SK-N-SH treated with all-trans-retinoic acid at 6 μM for 48 hours (cell line): ENCODE measurements around the gene PRDM7.
A peak's percentile ranks its signal among the peaks of the same experiment; 100 is the strongest.

Experiments
- ATAC-seq: fragments of 200-7000 bp; cut with Tn5 transposase; 3 replicates; pipeline ENCODE4 v1.9.1; 2020; ENCODE audit warnings: mild to moderate bottlenecking, moderate library complexity
- ARNTL ChIP-seq: fragments of 450-650 bp; formaldehyde crosslinking; IDR thresholded peaks from 2 replicates; pipeline ENCODE4 v1.5.0; 2020; ENCODE audit warnings: low read depth, mild to moderate bottlenecking, moderate library complexity, borderline replicate concordance
- BACH2 ChIP-seq: fragments of 250-450 bp; sonication (Bioruptor Pico); IDR thresholded peaks from 2 replicates; pipeline ENCODE4 v1.9.0; 2021; ENCODE audit warnings: mild to moderate bottlenecking, borderline replicate concordance
- CSDC2 ChIP-seq: fragments of 250-450 bp; sonication (Bioruptor Pico); IDR thresholded peaks from 2 replicates; pipeline ENCODE4 v1.5.0; 2020; ENCODE audit warnings: mild to moderate bottlenecking, moderate library complexity
- ESRRG ChIP-seq: fragments of 250-450 bp; sonication (Bioruptor Pico); IDR thresholded peaks from 2 replicates; pipeline ENCODE4 v1.6.1; 2021; ENCODE audit warnings: mild to moderate bottlenecking
- GLIS3 ChIP-seq: fragments of 250-450 bp; sonication (Bioruptor Pico); IDR thresholded peaks from 2 replicates; pipeline ENCODE4 v1.5.0; 2020; ENCODE audit warnings: mild to moderate bottlenecking, moderate library complexity
- ISL1 ChIP-seq: fragments of 250-450 bp; sonication (Bioruptor Pico); IDR thresholded peaks from 2 replicates; pipeline ENCODE4 v2.1.2; 2022; ENCODE audit warnings: mild to moderate bottlenecking, moderate library complexity
- OSR1 ChIP-seq: fragments of 250-450 bp; sonication (Bioruptor Pico); IDR thresholded peaks from 2 replicates; pipeline ENCODE4 v1.8.0; 2022; ENCODE audit warnings: moderate library complexity, mild to moderate bottlenecking, inconsistent platforms
- PPARA ChIP-seq: fragments of 250-450 bp; sonication (Bioruptor Pico); IDR thresholded peaks from 2 replicates; pipeline ENCODE4 v1.5.0; 2020; ENCODE audit warnings: mild to moderate bottlenecking, borderline replicate concordance
- RARB ChIP-seq: fragments of 250-450 bp; sonication (Bioruptor Pico); IDR thresholded peaks from 2 replicates; pipeline ENCODE4 v1.8.0; 2021; ENCODE audit warnings: mild to moderate bottlenecking, moderate library complexity
- SNAI2 ChIP-seq: fragments of 250-450 bp; sonication (Bioruptor Pico); IDR thresholded peaks from 2 replicates; pipeline ENCODE4 v1.5.0; 2020; ENCODE audit warnings: mild to moderate bottlenecking, moderate library complexity
- TCF4 ChIP-seq: fragments of 250-450 bp; sonication (Bioruptor Pico); IDR thresholded peaks from 2 replicates; pipeline ENCODE4 v1.8.0; 2021; ENCODE audit warnings: mild to moderate bottlenecking, moderate library complexity, borderline replicate concordance
- TOX ChIP-seq: fragments of 250-450 bp; sonication (Bioruptor Pico); IDR thresholded peaks from 2 replicates; pipeline ENCODE4 v1.8.0; 2021; ENCODE audit warnings: mild to moderate bottlenecking, moderate library complexity, borderline replicate concordance
- ZC3H10 ChIP-seq: fragments of 250-450 bp; sonication (Bioruptor Pico); IDR thresholded peaks from 2 replicates; pipeline ENCODE4 v1.5.1; 2021; ENCODE audit warnings: mild to moderate bottlenecking, moderate library complexity
- ZFP3 ChIP-seq: fragments of 250-450 bp; sonication (Bioruptor Pico); IDR thresholded peaks from 2 replicates; pipeline ENCODE4 v1.5.0; 2020; ENCODE audit warnings: mild to moderate bottlenecking, moderate library complexity
- ZFP30 ChIP-seq: fragments of 450-650 bp; formaldehyde crosslinking; IDR thresholded peaks from 2 replicates; pipeline ENCODE4 v1.5.0; 2022; ENCODE audit warnings: mild to moderate bottlenecking, moderate library complexity
- ZNF565 ChIP-seq: fragments of 450-650 bp; formaldehyde crosslinking; conservative IDR thresholded peaks from 2 replicates; pipeline ENCODE4 v1.5.0; 2020; ENCODE audit warnings: low read depth, mild to moderate bottlenecking, moderate library complexity
- ZNF70 ChIP-seq: fragments of 450-650 bp; formaldehyde crosslinking; IDR thresholded peaks from 2 replicates; pipeline ENCODE4 v1.5.0; 2020; ENCODE audit warnings: mild to moderate bottlenecking, moderate library complexity
- ZNF8 ChIP-seq: fragments of 450-650 bp; formaldehyde crosslinking; IDR thresholded peaks from 2 replicates; pipeline ENCODE4 v1.5.0; 2020; ENCODE audit warnings: mild to moderate bottlenecking, moderate library complexity
- TF ChIP-seq, protein P1 (sequence below): fragments of 250-450 bp; sonication (Bioruptor Pico); IDR thresholded peaks from 2 replicates; pipeline ENCODE4 v1.8.0; 2021; ENCODE audit warnings: low read depth, mild to moderate bottlenecking, moderate library complexity, borderline replicate concordance
- TF ChIP-seq, protein P2 (sequence below): fragments of 250-450 bp; sonication (Bioruptor Pico); IDR thresholded peaks from 2 replicates; pipeline ENCODE4 v1.5.1; 2021; ENCODE audit warnings: mild to moderate bottlenecking, moderate library complexity
- TF ChIP-seq, protein P3 (sequence below): fragments of 250-450 bp; sonication (Bioruptor Pico); IDR thresholded peaks from 2 replicates; pipeline ENCODE4 v1.5.1; 2020; ENCODE audit warnings: low read depth, mild to moderate bottlenecking, moderate library complexity
- TF ChIP-seq, protein P4 (sequence below): fragments of 250-450 bp; sonication (Bioruptor Pico); IDR thresholded peaks from 2 replicates; pipeline ENCODE4 v1.8.0; 2020; ENCODE audit warnings: mild to moderate bottlenecking, moderate library complexity, borderline replicate concordance

The PRDM7 gene

DNA sequence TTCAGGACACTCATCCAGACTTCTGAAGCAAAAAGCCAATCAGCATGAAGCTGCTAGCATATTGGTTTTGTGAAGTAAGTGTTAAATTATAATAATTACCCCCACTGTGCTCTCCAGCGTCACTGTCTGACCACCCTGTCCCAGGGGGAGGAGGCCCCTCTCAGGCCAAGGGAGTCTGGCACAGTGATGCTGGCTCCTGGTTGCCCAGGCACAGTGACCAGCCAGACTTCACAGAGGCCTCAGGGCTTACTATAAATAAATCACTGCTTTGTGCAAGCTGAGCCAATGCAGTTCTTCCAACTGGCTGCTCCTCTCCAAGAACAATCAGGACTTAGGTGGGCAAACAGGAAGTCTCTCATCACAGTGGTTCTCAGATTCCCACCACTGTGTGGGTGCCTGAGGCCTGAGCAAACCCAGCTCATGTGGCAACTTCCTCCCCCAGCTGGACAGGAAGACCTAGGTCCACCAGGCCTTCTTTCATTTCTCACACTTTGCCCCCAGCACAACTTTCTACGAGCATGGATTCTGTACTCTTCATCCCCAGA lies 56.2 kb downstream of the PRDM7 start:
- TF ChIP-seq ZC3H10 (CRISPR knock-in tag) (no peak), TOX (CRISPR knock-in tag) (no peak), GLIS3 (no peak), RARB (CRISPR knock-in tag) (no peak), CSDC2 (CRISPR knock-in tag) (no peak), ZFP3 (CRISPR knock-in tag) (no peak), ESRRG (CRISPR knock-in tag) (no peak), ZNF565 (CRISPR knock-in tag) (no peak), ZFP30 (CRISPR knock-in tag) (no peak), SNAI2 (CRISPR knock-in tag) (no peak), TCF4 (CRISPR knock-in tag) (no peak), PPARA (CRISPR knock-in tag) (no peak), OSR1 (CRISPR knock-in tag) (no peak), BACH2 (CRISPR knock-in tag) (no peak)
- TF ChIP-seq, protein P1, sequence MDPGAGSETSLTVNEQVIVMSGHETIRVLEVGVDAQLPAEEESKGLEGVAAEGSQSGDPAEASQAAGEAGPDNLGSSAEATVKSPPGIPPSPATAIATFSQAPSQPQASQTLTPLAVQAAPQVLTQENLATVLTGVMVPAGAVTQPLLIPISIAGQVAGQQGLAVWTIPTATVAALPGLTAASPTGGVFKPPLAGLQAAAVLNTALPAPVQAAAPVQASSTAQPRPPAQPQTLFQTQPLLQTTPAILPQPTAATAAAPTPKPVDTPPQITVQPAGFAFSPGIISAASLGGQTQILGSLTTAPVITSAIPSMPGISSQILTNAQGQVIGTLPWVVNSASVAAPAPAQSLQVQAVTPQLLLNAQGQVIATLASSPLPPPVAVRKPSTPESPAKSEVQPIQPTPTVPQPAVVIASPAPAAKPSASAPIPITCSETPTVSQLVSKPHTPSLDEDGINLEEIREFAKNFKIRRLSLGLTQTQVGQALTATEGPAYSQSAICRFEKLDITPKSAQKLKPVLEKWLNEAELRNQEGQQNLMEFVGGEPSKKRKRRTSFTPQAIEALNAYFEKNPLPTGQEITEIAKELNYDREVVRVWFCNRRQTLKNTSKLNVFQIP = no peak
- TF ChIP-seq, protein P2, sequence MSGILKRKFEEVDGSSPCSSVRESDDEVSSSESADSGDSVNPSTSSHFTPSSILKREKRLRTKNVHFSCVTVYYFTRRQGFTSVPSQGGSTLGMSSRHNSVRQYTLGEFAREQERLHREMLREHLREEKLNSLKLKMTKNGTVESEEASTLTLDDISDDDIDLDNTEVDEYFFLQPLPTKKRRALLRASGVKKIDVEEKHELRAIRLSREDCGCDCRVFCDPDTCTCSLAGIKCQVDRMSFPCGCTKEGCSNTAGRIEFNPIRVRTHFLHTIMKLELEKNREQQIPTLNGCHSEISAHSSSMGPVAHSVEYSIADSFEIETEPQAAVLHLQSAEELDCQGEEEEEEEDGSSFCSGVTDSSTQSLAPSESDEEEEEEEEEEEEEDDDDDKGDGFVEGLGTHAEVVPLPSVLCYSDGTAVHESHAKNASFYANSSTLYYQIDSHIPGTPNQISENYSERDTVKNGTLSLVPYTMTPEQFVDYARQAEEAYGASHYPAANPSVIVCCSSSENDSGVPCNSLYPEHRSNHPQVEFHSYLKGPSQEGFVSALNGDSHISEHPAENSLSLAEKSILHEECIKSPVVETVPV = no peak
- TF ChIP-seq, protein P3, sequence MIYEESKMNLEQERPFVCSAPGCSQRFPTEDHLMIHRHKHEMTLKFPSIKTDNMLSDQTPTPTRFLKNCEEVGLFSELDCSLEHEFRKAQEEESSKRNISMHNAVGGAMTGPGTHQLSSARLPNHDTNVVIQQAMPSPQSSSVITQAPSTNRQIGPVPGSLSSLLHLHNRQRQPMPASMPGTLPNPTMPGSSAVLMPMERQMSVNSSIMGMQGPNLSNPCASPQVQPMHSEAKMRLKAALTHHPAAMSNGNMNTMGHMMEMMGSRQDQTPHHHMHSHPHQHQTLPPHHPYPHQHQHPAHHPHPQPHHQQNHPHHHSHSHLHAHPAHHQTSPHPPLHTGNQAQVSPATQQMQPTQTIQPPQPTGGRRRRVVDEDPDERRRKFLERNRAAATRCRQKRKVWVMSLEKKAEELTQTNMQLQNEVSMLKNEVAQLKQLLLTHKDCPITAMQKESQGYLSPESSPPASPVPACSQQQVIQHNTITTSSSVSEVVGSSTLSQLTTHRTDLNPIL (CRISPR knock-in tag) = no peak
- TF ChIP-seq, protein P4, sequence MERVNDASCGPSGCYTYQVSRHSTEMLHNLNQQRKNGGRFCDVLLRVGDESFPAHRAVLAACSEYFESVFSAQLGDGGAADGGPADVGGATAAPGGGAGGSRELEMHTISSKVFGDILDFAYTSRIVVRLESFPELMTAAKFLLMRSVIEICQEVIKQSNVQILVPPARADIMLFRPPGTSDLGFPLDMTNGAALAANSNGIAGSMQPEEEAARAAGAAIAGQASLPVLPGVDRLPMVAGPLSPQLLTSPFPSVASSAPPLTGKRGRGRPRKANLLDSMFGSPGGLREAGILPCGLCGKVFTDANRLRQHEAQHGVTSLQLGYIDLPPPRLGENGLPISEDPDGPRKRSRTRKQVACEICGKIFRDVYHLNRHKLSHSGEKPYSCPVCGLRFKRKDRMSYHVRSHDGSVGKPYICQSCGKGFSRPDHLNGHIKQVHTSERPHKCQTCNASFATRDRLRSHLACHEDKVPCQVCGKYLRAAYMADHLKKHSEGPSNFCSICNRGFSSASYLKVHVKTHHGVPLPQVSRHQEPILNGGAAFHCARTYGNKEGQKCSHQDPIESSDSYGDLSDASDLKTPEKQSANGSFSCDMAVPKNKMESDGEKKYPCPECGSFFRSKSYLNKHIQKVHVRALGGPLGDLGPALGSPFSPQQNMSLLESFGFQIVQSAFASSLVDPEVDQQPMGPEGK = no peak
- ATAC-seq = no peak; the same call in 2 of the 3 replicates

DNA sequence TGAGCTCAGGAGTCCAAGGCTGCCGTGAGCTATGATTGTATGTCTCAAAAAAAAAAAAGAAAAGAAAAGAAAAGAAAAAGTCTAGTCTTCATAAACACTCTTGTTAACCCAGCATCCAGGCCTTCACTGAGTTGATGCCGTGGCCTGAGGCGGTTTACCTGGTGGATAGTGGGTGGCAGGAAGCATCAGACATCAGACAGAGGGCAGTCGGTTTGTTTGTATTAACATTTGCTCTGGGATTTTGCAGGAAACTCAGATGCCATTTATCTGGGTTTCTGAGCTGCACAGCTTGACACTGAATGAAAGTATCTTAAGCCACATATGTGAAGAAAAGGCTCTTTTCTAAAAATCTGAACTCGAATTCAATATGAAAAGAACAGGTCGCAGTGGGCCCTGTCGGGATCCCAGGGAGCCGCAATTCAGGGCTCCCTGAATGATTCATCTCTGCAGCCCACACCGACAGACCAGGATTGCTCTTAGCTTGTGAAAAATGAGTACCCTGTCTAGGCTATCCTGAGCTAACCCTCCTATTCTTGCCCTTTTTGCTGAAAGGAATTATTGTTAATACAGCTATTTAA lies 56.8 kb downstream of the PRDM7 start:
- peak; percentile 6; the same call in 1 of the 3 replicates for ATAC-seq
- TF ChIP-seq ESRRG (CRISPR knock-in tag) (no peak), OSR1 (CRISPR knock-in tag) (no peak), ZNF8 (no peak), RARB (CRISPR knock-in tag) (no peak), ISL1 (CRISPR knock-in tag) (no peak), CSDC2 (CRISPR knock-in tag) (no peak), ZFP30 (CRISPR knock-in tag) (no peak), SNAI2 (CRISPR knock-in tag) (no peak), ZNF565 (CRISPR knock-in tag) (no peak), ARNTL (no peak), ZNF70 (CRISPR knock-in tag) (no peak), BACH2 (CRISPR knock-in tag) (no peak), PPARA (CRISPR knock-in tag) (no peak)
- TF ChIP-seq, protein P4 = no peak
- TF ChIP-seq, protein P2 = no peak
- TF ChIP-seq, protein P3 (CRISPR knock-in tag) = no peak
